Measurements from ENCODE around the gene TIMM23. TPM values are rescaled to one million over a fixed set of nuclear protein-coding genes. Genes with fewer than 3 reads are reported as not detected.
"Not testable (repeated sequence)": the region's sequence is repeated elsewhere in the genome, so short reads cannot be mapped to it uniquely, and the experiment has no call there.

The TIMM23 gene
- total and polyA plus RNA-seq, 4 donors = 41.8 to 66.8 (median 42.7) TPM

GRCh38 chr10:45945476-45945875 lies 26.8 kb upstream of the TIMM23 start:
- H3K4me1 ChIP-seq (ENCODE audit: control insufficient read depth in 4 of 4, insufficient read depth in 4 of 4, low read length in 3 of 4); DNase-seq (ENCODE audit: low spot score); H3K27me3 ChIP-seq (ENCODE audit: control insufficient read depth in 4 of 4, insufficient read depth in 4 of 4, low read length in 3 of 4); H3K36me3 ChIP-seq (ENCODE audit: control insufficient read depth in 4 of 4, insufficient read depth in 3 of 4, low read depth in 1 of 4, low read length in 3 of 4); H3K4me3 ChIP-seq (ENCODE audit: low read depth in 1 of 3, low read length in 3 of 3); H3K27ac ChIP-seq (ENCODE audit: low read depth in 1 of 2, low read length in 2 of 2); H3K9me3 ChIP-seq (ENCODE audit: control insufficient read depth in 4 of 4, low read length in 3 of 4); H3K9ac ChIP-seq (ENCODE audit: low read depth in 1 of 2, low read length in 2 of 2): not testable (repeated sequence)
- WGBS = 91% methylated on average over 4 of the region's 4 CpGs

GRCh38 chr10:45947363-45947762 lies 24.9 kb upstream of the TIMM23 start:
- H3K9ac ChIP-seq (ENCODE audit: low read depth in 1 of 2, low read length in 2 of 2) = not testable (repeated sequence)

GRCh38 chr10:45948801-45949200 lies 23.5 kb upstream of the TIMM23 start:
- H3K27ac ChIP-seq (ENCODE audit: low read depth in 1 of 2, low read length in 2 of 2); H3K27me3 ChIP-seq (ENCODE audit: control insufficient read depth in 4 of 4, insufficient read depth in 4 of 4, low read length in 3 of 4); H3K36me3 ChIP-seq (ENCODE audit: control insufficient read depth in 4 of 4, insufficient read depth in 3 of 4, low read depth in 1 of 4, low read length in 3 of 4); H3K4me1 ChIP-seq (ENCODE audit: control insufficient read depth in 4 of 4, insufficient read depth in 4 of 4, low read length in 3 of 4); DNase-seq (ENCODE audit: low spot score); H3K9ac ChIP-seq (ENCODE audit: low read depth in 1 of 2, low read length in 2 of 2); H3K4me3 ChIP-seq (ENCODE audit: low read depth in 1 of 3, low read length in 3 of 3); H3K9me3 ChIP-seq (ENCODE audit: control insufficient read depth in 4 of 4, low read length in 3 of 4): not testable (repeated sequence)

More at GRCh38 chr10:45947363-45947762, 24.9 kb upstream of the TIMM23 start:
- H3K9me3 ChIP-seq (ENCODE audit: control insufficient read depth in 4 of 4, low read length in 3 of 4); H3K36me3 ChIP-seq (ENCODE audit: control insufficient read depth in 4 of 4, insufficient read depth in 3 of 4, low read depth in 1 of 4, low read length in 3 of 4); DNase-seq (ENCODE audit: low spot score); H3K27me3 ChIP-seq (ENCODE audit: control insufficient read depth in 4 of 4, insufficient read depth in 4 of 4, low read length in 3 of 4); H3K4me1 ChIP-seq (ENCODE audit: control insufficient read depth in 4 of 4, insufficient read depth in 4 of 4, low read length in 3 of 4); H3K4me3 ChIP-seq (ENCODE audit: low read depth in 1 of 3, low read length in 3 of 3); H3K27ac ChIP-seq (ENCODE audit: low read depth in 1 of 2, low read length in 2 of 2): not testable (repeated sequence)
- WGBS = 96% methylated on average over 1 of the region's 1 CpG

GRCh38 chr10:45954367-45954766 lies 17.9 kb upstream of the TIMM23 start:
- WGBS = 98% methylated on average over 4 of the region's 4 CpGs
- not testable (repeated sequence) for H3K27ac ChIP-seq (ENCODE audit: low read depth in 1 of 2, low read length in 2 of 2); H3K4me3 ChIP-seq (ENCODE audit: low read depth in 1 of 3, low read length in 3 of 3); H3K9me3 ChIP-seq (ENCODE audit: control insufficient read depth in 4 of 4, low read length in 3 of 4); DNase-seq (ENCODE audit: low spot score); H3K36me3 ChIP-seq (ENCODE audit: control insufficient read depth in 4 of 4, insufficient read depth in 3 of 4, low read depth in 1 of 4, low read length in 3 of 4); H3K4me1 ChIP-seq (ENCODE audit: control insufficient read depth in 4 of 4, insufficient read depth in 4 of 4, low read length in 3 of 4); H3K9ac ChIP-seq (ENCODE audit: low read depth in 1 of 2, low read length in 2 of 2); H3K27me3 ChIP-seq (ENCODE audit: control insufficient read depth in 4 of 4, insufficient read depth in 4 of 4, low read length in 3 of 4)

GRCh38 chr10:45956634-45957033 lies 15.7 kb upstream of the TIMM23 start:
- DNase-seq (ENCODE audit: low spot score); H3K27me3 ChIP-seq (ENCODE audit: control insufficient read depth in 4 of 4, insufficient read depth in 4 of 4, low read length in 3 of 4); H3K9ac ChIP-seq (ENCODE audit: low read depth in 1 of 2, low read length in 2 of 2); H3K36me3 ChIP-seq (ENCODE audit: control insufficient read depth in 4 of 4, insufficient read depth in 3 of 4, low read depth in 1 of 4, low read length in 3 of 4); H3K4me3 ChIP-seq (ENCODE audit: low read depth in 1 of 3, low read length in 3 of 3); H3K4me1 ChIP-seq (ENCODE audit: control insufficient read depth in 4 of 4, insufficient read depth in 4 of 4, low read length in 3 of 4); H3K27ac ChIP-seq (ENCODE audit: low read depth in 1 of 2, low read length in 2 of 2); H3K9me3 ChIP-seq (ENCODE audit: control insufficient read depth in 4 of 4, low read length in 3 of 4): not testable (repeated sequence)
- WGBS = 90% methylated on average over 5 of the region's 6 CpGs

- H3K9ac ChIP-seq (ENCODE audit: low read depth in 1 of 2, low read length in 2 of 2); H3K27ac ChIP-seq (ENCODE audit: low read depth in 1 of 2, low read length in 2 of 2); H3K4me1 ChIP-seq (ENCODE audit: control insufficient read depth in 4 of 4, insufficient read depth in 4 of 4, low read length in 3 of 4); H3K27me3 ChIP-seq (ENCODE audit: control insufficient read depth in 4 of 4, insufficient read depth in 4 of 4, low read length in 3 of 4); H3K4me3 ChIP-seq (ENCODE audit: low read depth in 1 of 3, low read length in 3 of 3); H3K36me3 ChIP-seq (ENCODE audit: control insufficient read depth in 4 of 4, insufficient read depth in 3 of 4, low read depth in 1 of 4, low read length in 3 of 4); H3K9me3 ChIP-seq (ENCODE audit: control insufficient read depth in 4 of 4, low read length in 3 of 4); DNase-seq (ENCODE audit: low spot score): not testable (repeated sequence)
- WGBS = 98% methylated on average over 6 of the region's 6 CpGs
These were observed 14.4 kb upstream of the TIMM23 start for GRCh38 chr10:45957928-45958327.

GRCh38 chr10:45962686-45963452 lies 9.4 kb upstream of the TIMM23 start:
- 92% methylated on average over 6 of the region's 6 CpGs for WGBS
- not testable (repeated sequence) for H3K36me3 ChIP-seq (ENCODE audit: control insufficient read depth in 4 of 4, insufficient read depth in 3 of 4, low read depth in 1 of 4, low read length in 3 of 4); H3K27ac ChIP-seq (ENCODE audit: low read depth in 1 of 2, low read length in 2 of 2); H3K4me1 ChIP-seq (ENCODE audit: control insufficient read depth in 4 of 4, insufficient read depth in 4 of 4, low read length in 3 of 4); DNase-seq (ENCODE audit: low spot score); H3K4me3 ChIP-seq (ENCODE audit: low read depth in 1 of 3, low read length in 3 of 3); H3K27me3 ChIP-seq (ENCODE audit: control insufficient read depth in 4 of 4, insufficient read depth in 4 of 4, low read length in 3 of 4); H3K9ac ChIP-seq (ENCODE audit: low read depth in 1 of 2, low read length in 2 of 2); H3K9me3 ChIP-seq (ENCODE audit: control insufficient read depth in 4 of 4, low read length in 3 of 4)

- H3K36me3 ChIP-seq (ENCODE audit: control insufficient read depth in 4 of 4, insufficient read depth in 3 of 4, low read depth in 1 of 4, low read length in 3 of 4) = not testable (repeated sequence)
These were observed 1.3 kb upstream of the TIMM23 start for GRCh38 chr10:45971019-45971418.

More at GRCh38 chr10:45971019-45971418, 1.3 kb upstream of the TIMM23 start:
- H3K9me3 ChIP-seq (ENCODE audit: control insufficient read depth in 4 of 4, low read length in 3 of 4); DNase-seq (ENCODE audit: low spot score); H3K27me3 ChIP-seq (ENCODE audit: control insufficient read depth in 4 of 4, insufficient read depth in 4 of 4, low read length in 3 of 4); H3K9ac ChIP-seq (ENCODE audit: low read depth in 1 of 2, low read length in 2 of 2); H3K4me3 ChIP-seq (ENCODE audit: low read depth in 1 of 3, low read length in 3 of 3); H3K27ac ChIP-seq (ENCODE audit: low read depth in 1 of 2, low read length in 2 of 2): not testable (repeated sequence)
- 52% methylated on average over 14 of the region's 14 CpGs for WGBS
- peaks cover 7 to 20% (median 16%) of the 10 kb centered on the region in 4 donors for H3K4me1 ChIP-seq (ENCODE audit: control insufficient read depth in 4 of 4, insufficient read depth in 4 of 4, low read length in 3 of 4)
